ENCODE results near the gene SENP8.

- TF ChIP-seq CTCF (conservative IDR thresholded peaks at IDR 0.05) (no peak), ZFX (IDR thresholded peaks at IDR 0.05) (no peak)
Observed at GRCh38 chr15:72189250-72189902, 71.2 kb downstream of the SENP8 start.
